GM18508 (cell line): ENCODE measurements around the gene TCP11L1.
"Not testable (repeated sequence)": the region's sequence is repeated elsewhere in the genome, so short reads cannot be mapped to it uniquely, and the experiment has no call there.

Experiments used
- ATAC-seq: cut with Tn5 transposase; IDR thresholded peaks from one replicate; pipeline ENCODE4 v1.9.1; 2021; ENCODE audit warnings: moderate number of reproducible peaks; ENCODE audit not compliant: insufficient read depth, unreplicated experiment

Gene TCP11L1

DNA sequence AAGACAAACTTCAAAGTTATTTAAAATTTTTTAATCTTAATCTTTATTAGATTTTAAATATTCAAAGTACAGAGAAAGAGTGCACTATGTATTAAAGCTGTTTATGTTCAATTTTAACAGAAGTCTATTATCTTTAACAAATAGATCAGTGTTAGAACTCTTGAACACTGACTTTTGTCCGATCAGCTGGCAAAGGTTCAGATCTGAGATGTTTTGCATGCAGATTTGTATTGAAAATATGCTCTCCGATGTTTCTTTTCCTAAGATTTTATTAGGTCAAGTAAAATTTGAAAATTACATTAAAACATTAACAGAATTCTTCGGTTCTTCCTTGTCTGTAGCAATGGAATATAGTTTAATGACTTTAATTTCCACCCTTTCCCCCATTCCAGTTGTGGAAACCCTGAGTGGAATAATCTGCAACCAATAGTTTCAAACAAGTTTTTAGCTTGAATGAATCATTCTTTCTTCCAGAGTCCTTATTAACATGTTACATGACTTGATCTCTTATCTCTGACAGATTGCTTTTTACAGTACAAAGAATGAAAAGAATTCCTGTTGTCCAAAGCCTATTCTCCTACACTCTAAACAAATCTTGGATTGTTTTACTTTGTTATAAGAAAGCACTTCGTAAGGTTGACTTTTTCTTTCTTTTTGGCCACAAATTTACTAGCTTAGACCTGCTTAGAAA lies 11.4 kb upstream of the TCP11L1 start:
- no peak for ATAC-seq

DNA sequence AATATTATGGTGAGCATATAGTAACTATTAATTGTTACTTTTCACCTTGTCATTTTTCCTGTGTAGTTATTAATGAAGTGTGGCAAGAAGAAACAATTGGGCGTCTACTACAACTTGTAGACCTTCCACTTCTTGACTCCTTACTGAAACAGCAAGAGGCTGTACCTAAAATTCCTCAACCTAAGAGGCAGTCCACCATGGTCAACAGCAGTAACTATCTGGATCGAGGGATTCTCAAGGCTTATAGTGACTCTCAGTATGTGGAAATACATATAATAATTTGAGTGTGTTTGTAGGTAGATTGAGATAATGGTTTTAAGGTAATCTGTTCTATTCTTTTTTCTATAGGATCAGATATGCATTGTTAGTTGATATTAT lies 10.8 kb upstream of the TCP11L1 start:
- ATAC-seq, result no peak

DNA sequence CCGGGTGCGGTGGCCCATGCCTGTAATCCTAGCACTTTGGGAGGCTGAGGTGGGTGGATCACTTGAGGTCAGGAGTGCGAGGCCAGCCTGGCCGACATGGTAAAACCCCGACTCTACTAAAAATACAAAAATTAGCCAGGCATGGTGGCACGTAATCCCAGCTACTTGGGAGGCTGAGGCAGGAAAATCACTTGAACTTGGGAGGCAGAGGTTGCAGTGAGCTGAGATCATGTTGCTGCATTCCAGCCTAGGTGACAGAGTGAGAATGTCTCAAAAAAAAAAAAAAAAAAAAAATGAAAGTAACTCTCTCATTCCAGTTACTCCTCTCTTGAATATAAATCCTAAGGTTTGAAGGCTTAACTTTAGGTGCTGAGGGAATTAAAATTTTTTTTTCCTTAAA lies 10.2 kb upstream of the TCP11L1 start:
- ATAC-seq, result not testable (repeated sequence)

DNA sequence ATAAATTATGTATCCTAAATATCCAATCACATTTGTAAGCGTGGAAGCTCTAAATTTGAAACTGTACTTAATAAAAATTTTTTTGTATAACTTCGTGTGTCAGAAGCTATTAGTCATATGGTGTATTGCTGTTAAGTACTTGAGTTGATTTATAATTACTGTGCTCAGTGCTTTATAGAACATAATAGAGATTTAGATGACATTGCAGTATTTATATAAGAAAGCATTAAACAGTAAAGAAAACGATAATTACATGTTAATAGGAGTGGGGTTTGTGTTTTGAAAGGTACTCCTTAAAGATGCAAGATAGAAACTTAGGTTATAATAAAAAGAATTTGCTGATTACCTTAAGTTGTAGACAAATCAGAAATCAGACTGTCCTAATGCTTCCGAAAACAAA lies 5.9 kb upstream of the TCP11L1 start:
- ATAC-seq, result no peak

DNA sequence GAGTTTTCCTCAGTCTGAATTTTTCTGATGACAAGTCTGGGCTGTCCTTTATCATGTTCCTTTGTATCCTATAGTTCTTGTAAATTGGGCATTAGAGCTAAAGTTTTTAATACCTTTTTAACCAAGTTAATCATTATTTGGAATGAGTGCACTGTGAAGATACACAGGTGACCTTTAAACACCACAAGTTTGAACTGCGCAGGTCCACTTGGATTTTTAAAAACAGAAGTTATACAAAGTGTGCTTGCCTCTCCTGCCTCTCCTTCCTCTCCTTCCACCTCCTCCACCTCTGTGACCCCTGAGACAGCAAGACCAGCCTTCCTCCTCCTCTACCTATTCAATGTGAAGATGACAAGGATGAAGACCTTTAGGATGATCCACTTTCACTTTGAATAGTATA lies 4.4 kb upstream of the TCP11L1 start:
- ATAC-seq, result no peak

DNA sequence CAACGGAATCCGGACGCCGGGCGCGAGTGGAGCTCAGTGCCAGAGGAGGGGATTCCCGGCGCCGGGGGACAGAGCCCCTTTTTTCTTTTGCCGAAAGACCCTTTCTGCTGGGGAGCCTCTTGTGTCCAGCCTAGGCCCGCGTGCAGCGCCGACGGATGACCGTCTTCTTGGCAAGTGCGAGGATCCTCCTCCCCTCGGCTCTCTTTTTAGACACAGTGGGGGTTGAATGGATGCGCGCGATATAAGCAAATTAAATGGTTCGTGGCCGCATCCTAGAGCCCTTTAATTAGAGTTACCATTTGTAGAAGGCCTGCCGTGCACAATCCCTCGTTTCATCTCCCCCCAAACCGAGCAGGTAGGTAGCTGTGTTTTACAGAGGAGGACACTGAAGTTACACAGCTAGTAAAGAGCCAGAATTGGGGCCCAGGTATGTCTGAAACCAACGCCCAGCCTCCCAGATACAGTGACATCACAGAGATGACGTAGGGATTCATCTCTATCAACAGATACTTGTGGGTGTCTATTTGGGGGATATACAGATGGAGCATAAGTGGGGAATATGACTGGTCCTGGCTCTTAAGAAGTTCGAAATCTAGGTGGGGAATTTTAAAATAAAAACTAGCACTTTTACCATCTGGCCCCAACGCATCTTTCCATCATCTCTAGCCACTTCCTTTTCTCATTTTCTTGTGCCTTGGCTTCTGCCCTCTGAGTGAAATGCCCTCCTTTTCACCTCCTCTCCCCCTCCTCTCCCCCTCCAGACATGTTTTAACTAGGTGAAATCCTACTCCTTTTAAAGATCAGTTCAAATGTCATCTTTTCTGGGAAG lies 875 bp downstream of the TCP11L1 start:
- ATAC-seq, result peak; percentile 23

DNA sequence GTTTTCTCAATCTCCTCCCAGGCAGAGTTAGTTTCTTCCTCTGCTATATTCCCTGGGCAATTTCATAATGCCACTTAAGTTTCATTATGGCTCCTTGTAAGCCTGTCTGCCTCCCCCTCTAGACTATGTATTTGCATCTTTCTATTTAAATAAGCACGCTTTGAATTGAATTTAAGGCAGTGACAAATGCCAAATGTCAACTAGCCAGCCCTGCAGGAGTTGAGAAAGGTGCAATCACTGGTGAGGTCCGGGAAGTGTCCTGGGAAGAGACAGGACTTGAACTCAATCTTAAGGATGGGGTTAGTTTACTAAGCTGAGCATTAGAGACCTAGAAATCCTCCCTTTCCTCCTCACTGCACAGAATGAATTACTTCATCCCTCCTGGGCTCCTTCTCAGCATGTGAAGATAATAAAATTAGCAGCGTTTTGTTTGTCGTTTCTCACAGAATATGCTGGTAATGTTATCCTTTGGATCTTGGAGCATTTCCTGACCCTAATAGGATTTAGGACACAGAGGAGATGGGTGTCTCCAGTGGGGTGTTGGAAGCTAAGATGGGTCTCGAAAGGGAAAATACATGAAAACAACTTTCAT lies 1.6 kb downstream of the TCP11L1 start:
- no peak for ATAC-seq

DNA sequence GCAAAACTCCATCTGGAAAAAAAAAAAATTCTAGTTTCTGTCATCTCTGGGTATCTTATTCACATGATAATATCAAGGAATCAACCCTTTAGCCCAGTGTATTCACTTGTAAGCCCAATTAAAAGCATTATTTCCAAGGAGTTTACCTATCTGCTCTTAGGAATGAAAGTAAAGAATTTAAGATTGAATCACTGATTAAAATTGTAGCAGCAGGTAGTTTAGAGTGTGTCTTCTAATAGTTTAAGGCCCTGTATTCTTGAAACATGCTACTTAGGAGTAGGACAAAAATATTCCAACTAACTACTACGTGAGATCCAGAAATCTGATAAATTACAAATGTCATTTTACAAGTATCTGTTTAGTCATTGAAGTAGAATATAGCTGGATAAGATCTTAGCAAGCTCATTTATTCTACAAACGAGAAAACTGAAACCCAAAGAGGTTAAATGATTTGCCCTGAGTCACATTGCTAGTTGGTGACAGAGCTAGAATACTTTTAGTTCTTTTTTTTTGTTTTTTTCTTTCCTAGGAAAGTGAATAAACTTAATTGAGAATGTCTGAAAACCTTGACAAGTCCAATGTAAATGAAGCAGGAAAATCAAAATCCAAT lies 4.0 kb downstream of the TCP11L1 start:
- no peak for ATAC-seq

DNA sequence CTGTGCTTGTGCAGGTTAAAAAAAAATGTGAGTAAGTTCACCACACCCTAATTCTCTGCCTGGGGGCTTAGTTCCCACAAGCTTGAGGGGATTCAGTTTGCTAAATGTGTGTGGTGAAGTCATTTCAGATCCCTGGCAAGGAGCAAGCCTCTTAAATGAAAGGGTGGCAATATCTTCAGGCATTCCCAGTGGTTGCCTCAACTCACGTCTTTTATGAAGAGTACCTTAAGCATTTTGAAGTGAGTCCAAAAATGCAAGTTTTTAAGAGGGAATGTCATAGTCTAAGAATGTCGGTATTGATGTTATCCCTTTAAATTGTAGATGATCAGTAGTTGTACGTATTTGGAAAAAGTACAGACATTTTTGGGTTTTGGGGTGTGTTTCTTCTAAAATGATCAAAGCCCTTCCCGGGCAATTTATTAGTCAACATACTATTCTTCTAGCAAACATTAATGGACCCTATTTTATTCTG lies 4.9 kb downstream of the TCP11L1 start:
- ATAC-seq, result no peak

DNA sequence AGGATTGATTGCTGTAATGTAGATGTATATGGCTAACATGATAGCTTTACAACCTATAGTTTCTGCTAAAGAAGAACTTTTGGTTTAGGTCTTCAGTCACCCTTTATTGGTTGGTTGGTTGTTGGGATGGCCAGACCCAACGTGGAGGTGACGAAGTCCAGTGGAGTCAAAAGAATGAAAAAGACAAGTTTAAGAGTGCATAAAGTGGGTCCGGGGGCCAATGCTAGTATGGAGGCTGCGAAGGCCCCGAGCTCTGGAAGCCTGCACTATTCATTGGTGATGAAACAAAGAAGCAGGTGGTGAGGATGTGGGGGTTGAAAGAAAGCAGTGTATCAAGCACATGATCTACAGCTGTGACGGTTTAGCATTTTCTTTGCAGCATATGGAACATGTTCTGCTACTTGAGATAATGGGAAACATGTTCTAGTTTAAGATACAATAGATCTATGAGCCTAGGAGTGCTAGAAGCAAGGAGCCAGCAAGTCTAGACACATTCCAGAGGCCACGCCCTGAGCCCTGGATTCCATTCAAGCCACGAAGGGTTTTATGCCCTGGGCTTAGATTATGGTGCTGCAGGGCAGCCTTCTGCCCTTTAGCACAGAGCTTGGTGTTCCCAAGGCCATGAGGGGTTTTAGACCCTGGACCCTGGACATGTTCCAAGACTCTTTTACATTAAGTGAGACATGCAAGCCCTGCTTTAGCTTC lies 6.3 kb downstream of the TCP11L1 start:
- ATAC-seq, result no peak

DNA sequence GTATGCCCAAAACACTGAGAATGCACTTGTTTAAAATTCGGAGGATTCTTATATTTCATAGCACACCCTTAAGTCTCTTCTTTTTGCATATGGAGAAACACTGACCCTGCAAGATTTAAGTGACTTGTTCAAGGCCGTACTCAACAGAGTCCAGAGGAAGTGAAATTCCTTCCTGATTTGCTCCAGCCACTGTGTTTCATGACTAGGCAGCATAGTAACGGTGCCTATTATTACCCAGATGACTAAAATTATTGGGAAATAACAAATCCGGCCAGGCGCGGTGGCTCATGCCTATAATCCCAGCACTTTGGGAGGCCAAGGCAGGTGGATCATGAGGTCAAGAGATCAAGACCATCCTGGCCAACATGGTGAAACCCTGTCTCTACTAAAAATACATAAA lies 9.3 kb downstream of the TCP11L1 start:
- ATAC-seq, result not testable (repeated sequence)

DNA sequence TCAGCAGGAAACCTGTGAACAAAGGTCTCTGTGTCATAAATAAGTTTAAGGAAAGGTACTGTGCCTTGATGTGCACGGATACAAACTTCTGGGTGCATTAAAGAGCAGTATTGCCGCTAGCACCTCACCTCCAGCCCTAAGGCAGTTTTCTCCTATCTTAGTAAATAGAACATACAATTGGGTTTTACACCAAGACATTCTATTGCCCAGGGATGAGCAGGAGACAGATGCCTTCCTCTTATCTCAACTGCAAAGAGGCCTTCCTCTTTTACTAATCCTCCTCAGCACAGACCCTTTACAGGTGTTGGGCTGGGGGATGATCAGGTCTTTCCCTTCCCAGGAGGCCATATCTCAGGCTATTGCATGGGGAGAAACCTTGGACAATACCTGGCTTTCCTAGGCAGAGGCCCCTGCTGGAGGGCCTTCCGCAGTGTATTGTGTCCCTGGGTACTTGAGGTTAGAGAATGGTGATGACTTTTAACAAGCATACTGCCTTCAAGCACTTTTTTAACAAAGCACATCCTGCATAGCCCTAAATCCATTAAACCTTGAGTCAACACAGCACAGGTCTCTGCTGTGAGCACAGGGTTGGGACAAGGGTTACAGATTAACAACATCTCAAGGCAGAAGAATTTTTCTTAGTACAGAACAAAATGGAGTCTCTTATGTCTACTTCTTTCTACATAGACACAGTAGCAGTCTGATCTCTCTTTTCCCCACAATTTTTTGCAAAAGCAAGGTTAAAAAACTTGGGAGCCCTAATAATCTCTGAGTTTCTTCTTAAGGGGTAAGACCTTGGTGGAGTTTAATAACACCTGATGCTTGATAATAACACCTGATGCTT lies 10.4 kb downstream of the TCP11L1 start:
- ATAC-seq, result not testable (repeated sequence)

DNA sequence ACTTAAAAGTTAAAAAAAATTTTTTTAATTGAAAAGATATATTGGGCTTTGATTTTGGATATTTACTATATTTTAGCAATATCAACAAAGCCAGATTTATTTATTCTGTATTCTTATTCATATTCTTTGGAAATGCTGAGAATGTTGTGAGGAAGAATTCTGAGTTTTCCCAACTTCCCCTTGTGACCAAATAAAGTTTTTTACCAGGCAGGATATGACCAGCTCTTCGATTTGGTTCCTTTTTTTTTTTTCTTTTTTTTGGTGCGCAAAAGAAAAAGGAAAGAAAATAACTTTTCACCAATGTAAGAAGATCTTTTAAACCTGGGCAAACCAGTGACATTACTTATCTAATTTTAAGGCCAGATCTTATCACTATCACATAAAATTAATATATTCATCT lies 12.9 kb downstream of the TCP11L1 start:
- ATAC-seq, result no peak

DNA sequence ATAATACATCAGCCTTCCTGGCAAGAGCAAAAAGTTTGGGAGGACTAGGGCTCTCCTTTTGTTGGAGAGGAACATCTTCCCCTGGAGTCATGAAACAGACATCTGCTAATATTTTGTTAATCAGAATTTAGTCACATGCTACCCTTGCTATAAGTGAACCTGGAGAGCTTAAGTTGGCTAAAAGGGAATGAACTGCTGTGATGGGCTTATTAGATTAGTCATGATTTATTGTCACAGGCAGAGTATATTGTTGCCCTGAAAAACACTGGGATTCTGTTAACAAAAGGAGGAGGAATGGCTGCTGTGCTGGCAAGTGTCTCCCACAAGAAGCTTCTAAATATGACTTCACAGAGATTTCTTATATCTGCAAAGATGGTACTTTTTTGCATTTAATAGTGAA lies 16.0 kb downstream of the TCP11L1 start:
- ATAC-seq, result no peak

DNA sequence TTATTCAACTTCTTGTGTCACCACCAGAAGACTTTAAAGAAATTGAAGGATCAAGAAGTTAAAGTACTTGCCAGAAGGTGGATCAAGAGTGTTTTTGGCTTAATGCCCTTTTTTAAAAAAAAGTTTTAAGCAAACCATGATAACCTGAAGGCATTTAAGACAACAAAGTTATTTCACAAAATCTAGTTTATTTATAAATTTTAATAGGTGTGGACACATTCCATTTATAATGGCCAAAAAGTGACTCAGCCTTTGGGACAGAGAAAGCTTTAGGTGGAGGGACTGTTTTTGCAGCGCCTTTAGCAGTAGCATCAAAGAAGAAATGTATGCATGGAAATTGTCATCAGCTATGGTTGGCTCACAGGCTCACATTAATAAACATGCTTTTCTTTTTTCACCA lies 17.9 kb downstream of the TCP11L1 start:
- no peak for ATAC-seq

DNA sequence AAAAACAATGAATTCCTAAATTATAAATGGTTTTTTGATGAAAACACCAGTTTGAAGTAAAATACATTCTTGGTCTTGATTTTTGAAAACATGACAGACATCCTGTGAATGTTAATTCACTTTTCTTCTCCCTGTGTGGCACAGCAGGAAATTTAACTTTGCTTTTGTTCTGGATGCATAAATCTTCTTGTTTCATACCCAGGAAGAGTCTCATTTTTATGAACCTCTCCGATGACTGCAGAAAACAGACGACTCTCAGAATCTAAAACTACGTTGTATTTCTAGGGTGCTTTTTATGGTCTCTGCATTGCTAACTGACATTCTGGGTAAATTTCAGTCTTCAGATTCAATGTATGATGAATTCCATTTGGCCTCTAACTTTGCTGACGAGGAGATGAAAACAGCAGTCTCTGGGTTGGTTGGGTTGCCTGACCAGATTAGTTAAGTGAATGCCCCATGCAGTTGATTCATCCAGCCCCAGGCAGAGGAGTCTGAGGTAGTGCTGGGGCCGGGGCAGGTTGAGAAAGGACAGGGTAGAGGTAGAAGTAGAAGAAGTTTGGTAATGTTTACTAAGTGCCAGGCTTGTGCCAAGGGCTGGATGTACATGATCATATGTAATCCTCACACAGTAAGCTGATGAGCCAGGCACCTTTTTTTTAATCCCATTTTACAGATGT lies 20.1 kb downstream of the TCP11L1 start:
- no peak for ATAC-seq

DNA sequence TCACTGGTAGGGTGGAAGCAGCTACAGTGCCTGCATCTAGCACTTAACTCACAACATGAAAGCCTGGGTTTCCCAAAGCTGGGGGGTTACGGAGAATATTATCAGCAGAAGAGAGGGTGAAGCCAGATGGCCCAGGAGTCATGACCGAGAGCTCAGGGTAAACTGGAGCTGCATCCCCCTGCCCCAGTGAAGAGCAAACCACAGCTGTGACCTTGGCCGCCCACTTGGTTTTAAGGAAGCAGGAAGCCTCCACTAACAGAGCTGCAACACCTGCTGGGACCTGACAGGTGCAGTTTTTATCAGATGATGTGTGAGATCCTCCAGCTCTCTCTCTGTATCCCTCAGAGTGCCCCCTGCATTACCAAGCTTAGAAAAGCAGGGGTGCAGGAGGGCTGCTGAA lies 20.9 kb downstream of the TCP11L1 start:
- ATAC-seq, result no peak

DNA sequence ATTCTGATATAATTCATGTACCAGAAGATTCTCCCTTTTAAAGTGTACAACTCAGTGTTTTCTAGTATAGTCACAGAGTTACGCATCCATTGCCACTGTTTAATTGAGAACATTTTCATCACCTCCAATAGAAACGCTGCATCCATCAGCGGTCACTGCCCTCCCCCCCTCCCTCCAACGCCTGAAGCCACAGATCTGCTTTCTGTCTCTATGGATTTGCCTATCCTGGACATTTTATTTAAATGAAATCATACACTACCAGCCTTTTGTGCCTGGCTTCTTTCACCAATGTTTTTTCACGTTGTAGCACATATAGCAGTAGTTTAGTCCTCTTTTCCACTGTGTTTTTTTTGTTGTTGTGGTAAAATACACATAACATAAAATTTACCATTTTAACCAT lies 22.8 kb downstream of the TCP11L1 start:
- ATAC-seq, result no peak

DNA sequence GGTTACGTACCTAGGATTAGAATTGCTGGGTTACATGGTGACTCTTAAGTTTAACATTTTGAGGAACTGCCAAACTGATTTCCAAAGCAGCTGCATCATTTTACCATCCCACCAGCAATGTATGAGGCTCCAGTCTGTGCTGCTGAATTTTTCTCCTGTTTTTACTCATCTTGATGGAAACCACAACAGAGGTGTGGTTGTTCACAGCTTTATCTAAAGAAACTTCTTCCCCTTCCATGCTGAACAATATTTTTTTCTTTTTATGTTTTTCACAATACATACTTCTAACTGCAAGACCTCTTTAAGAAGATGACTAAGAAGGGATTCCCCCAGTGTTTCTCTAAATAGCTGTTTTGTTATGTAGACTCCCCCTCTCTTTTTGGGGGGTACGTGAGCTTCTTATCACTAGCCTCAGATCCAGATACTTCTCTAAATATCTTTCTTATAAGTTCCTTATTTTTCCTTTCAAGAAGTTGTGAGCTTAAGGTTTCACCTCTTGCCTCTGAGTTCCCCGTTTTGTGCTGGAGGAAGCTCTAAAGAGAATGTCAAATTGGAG lies 24.0 kb downstream of the TCP11L1 start:
- peak; percentile 40 for ATAC-seq
